NCI-H345 treated with DMSO at 0.1 percent for 48 hours (cell line): ENCODE measurements around the gene ZNF800.

Experiments used
- DNase-seq: peaks from one replicate; lab custom pipeline; 2025; ENCODE audit not compliant: unreplicated experiment; lab: John Stamatoyannopoulos, UW

Gene ZNF800

DNA sequence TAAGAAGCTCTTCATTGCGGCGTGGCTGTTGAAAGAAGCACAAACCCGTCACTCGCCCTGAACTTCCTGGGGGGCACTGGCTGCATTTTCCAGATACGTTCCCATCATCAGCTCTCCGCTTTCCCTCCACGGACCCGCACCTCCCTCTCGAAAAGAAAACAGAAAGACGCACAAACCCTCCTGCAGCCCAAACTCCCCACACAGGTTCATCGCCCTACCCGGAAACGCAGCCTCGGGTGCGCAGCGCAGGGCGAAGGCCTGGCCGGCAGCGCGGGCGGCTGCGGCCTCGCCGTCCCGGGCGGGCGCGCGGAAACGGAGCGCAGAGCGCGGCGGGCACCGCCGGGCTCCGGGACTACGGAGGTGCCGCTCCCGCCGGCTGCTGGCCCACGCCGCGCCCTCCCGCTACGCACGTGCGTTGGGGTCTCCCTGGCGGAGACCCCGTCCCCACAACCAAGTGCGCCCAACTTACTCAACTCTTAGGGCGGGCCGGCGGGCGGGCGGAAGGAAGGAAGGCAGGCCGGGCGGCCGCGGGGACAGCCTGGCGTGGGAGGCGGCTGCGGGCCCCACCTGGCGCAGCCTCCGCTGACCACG lies 822 bp downstream of the ZNF800 start:
- DNase-seq = no peak

DNA sequence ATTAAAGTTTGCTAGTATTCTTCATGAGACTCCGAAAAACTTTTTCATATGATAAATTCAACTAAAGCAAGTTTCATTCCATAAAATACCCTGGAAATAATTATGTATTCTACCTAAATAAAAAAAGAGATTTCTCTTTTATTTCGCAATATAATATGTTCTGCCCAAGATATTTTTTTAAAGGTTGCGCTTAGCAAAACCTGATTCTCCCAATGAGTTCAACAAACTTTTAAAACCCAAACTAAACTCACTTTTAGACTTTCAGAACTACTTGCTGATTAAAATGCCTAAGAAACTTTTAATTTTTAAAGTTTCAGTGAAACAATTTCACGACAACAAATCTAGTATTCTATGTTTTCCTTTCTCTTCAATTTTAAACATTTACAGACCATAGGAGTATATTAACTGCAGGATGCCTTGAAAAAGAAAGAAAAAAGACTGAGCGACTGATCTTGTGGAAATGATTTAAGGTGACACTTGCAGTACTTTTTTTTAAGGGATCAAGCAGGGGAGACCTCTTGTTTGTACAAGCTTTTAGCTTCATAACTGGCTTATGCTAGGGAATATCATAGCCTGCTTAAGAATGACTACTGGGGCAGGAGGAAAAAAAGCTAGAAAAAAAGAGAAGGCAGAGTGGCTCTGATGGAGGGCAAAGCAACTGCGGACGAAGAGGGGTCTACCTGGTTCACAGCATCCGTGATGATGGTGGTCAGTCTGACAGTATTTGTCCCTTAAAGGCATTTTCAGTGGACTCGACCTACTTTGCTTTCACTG lies 1.5 kb downstream of the ZNF800 start:
- no peak for DNase-seq

DNA sequence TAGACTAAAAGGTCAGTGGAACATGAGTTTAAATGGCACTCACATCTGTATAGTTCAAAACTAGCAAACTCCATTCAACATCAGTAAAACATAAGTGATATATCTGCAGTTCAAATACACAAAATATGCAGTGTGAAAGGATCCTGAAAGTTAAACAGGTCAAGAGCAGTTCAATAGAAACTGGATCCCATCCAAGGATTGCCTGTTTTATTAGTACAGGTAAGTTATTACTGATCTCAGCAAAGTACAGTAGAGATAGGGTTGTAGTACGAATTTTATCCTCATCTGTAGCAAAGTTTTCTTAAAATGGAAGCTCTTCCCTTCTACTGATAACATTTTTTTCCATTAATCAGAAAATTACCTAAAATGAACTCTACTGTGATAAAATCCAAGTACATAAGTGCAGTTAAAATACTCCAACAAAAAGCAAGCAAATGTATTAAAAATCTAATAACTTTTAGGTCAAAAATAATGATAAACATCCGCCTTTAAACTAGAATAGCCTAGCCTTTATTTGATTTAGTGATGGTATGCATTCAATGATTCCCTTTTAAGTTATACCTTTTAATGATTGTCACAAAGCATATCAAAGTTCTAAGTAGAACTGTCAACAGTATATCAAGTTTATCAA lies 2.2 kb downstream of the ZNF800 start:
- no peak for DNase-seq

DNA sequence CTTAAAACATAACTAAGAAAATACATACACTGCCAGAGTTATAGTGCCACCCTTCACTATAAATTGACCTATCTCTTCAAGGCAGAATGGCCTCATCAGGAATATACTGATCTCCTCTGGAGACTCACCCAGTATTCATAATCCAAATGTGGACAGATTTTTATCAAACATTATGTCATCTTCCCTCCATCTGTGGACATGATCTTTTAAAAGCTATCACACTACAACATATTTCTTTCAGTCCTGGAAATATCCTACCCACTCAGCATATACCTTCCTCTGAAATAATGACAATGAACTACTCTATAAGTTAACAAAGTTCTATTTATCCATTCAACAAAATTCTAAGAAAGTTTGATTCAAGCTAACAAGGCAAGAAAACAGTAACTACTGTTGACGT lies 3.2 kb downstream of the ZNF800 start:
- no peak for DNase-seq

DNA sequence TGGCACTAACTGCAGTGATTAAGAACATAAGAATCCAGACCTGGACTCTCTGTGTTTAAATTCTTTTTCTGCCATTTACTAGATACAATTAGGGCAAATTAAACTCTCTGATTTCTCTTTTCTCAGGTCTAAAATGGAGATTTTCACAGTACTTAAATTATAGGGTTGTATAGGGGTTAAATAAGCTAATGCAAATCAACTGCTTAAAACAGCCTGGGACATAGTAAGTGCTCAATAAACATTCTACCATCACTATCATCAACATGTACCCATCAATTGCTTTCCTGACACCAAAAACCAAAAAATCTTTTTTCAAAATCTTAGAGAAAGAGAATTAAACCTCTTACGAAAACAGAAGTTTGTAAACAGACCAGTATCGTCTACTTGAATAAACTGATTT lies 4.5 kb downstream of the ZNF800 start:
- no peak for DNase-seq

DNA sequence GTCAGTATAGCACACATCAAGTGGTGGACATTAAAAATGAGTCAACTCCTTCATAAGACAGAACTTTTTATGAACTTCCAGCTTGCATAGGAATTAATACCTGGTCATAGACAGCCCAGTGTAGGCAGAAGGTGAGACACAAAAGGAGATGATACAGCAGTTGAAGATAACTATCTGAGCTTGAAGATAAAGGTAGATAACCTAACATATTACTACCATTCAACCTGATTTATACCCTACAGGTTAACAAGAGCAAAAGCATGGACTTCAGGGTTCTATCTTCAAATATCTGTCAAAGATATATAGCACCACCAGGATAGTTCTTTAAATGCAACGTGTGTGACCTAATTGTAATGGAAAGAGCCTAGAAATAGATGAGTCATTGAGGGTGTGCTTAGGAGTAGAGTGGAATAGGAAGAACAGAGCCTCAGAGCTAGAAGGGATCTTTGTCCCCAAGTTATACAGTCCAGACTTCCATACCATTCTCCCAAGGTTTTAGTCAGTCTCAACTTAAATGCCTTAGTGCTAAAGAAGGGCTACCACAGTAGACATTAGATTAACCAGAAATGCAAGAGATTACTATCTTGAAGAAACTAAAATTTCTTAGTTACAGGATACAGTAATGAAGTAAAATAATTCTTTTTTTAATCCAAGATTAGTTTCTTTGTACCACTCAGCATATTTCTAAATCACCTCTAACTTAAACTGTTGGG lies 9.2 kb downstream of the ZNF800 start:
- no peak for DNase-seq

DNA sequence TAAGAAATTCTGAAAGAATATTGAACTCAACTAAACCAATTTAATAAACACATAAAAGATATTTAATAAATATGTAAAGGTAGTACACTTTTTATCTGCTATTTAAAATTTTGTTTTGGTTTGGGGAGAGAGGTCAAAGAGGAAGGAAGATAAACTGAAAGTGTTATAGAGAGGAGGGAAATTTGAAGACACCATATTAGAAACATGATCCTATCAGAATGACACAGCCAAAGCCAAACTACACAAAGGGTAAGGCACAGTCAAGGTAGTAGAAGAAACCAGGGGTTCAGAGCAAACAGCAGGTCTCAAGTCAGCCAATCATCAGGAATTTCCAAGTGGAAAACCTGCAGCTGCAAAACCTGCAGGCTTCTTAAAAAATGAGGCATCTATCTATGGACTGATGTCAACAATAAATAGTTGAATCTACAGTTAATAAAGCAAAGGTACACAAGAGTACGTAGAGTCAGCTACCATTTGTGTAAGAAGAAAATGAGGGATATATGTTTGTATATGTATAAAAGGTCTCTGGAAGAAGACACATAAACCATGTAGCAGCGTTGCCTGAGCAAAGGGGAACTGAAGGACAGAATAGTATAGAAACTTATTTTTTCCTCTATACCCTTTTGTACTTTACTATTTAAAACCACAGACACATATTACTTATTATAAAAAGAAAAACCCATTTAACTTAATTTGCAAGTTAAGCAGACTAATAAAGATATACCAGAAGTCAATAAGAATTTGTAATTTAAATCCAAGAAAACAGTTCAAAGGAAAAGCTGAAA lies 10.0 kb downstream of the ZNF800 start:
- DNase-seq = no peak

DNA sequence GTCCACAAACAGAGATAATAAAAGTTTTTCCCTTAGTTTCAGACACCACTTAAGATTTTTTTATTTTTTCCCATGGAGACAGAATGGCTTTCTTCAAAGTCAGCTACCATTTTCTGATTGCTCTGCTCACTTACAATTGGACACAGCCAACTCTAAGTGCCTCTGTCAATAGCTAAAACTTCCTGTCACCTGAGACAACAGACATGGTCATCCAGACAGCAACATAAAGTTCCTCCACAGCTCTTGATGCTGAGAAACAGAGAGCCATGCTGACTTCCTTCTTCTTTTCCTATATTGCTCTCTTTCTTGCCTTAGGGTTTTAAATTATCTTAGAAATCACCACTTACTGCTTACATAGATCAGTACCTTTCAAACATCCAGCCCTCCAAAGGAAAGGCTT lies 12.0 kb downstream of the ZNF800 start:
- DNase-seq = no peak

DNA sequence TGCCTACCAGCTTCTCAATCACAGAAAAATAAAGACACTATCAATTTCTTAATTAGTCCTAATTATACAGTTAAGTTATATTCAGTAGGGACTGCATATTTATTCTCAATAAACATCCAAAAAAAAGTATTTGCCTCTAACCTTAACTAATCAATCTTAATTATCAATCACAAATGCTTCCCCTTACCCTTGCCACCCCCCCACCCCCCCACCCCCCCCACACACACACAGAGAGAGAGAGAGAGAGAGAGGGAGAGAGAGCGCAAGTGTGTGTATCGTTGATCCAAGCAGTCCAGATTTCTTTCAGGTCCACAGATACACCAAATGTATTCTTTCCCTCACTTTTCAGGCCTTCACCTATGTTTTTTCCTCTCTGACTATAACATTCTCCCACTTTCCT lies 12.9 kb downstream of the ZNF800 start:
- DNase-seq = no peak

DNA sequence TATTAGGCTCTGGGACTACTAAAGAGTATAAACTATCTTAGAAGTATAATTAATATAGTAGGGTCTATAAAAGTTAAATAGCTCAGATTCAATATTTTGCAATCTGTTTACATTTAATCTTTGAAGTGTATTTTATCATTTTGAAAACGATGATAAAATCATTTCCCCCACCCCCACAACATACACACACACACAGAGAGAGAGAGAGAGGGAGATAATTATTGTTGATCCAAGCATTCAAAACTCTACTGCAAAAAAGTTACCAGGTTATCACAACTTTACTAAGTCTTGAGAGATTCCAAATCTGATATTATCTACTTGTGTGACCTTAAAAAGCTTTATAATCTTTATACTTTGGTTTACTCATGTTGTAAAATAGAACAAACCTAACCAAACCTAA lies 14.0 kb downstream of the ZNF800 start:
- DNase-seq = no peak

DNA sequence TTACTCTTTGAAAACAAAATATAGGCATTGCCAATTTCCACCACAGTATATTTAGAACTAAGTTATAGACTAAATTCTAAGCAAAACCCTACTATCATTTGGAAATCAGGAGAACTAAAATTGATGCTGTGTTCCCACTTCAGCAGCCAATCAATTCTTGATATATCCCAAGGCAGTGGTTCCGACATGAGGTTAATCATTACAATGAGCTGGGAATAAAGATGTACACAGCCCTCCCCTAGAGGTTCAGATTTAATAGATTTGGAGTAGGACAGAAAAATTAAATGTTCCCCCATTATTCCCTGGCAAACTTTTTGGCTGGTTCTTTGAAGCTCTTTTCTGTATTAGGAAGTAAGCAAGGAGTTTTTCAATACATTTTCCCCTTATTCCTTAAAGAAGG lies 15.1 kb downstream of the ZNF800 start:
- no peak for DNase-seq

DNA sequence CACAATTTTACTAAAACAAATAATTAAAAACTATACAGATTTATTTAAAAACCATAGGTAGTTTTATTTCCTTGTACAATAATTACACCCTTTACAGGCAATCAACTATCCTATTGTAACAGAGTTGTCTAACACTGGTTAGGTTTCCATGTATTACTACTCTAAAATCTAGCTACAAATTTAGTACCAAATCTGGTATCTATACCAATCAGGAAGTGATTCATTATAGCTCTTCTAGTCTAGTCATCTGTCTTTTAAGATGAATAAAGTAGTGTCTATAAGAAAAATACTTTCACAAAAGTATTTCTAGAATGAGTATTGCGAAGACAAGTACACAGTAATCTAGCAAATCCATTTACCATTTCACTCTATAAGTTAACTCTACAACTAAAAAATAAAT lies 16.9 kb downstream of the ZNF800 start:
- DNase-seq = no peak

DNA sequence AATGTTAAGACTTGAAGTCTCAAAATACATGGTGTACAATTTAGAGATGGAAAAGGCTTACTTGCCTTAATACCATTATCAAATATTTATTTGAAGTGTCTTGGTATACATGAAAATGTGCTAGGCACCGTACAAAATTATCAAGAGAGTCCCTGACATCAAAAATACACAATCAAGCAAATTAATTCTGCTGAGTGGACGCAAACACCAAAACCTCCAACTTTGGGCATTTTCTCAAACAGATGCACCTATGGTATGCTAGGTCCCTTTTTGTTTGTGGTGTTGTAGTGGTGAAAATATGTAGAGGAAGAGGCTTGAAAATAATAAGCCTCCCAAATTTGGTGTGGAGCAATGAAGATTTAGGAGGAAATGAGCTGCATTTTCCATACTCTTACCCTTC lies 24.8 kb downstream of the ZNF800 start:
- DNase-seq = no peak

DNA sequence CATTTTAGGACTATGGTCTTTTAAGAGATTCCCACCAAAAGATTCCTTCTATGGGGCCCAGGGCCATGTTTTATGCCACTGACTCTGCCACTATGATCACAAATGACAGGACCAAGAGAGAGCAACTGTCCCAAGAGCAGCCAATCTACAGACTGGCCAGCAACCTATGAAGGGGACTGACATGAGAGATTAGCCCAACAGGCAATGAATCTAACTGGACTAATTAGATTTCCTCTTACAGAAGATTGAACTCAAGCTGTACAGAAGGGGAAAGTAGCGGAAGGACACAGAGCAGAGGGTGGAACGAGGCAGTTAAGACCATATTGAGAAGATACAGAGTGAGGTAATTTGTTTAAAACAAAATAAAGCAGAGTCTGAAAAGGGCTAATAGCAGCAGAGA lies 25.8 kb downstream of the ZNF800 start:
- no peak for DNase-seq

DNA sequence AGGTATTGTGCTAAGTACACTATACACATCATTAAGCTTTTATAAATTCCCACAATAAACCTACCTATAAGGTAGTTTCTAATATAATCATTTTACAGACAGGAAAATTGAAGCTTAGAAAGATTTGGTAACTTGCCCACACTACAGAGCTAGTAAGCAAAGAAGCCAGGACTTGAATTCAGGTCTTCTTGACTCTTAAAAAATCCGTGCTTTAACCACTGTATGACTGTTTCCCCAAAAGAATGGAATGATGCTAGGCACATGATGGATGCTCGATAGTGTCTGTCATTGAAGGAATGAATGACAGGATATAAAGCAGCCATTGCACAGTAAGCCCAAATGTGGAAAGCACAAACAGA lies 26.6 kb downstream of the ZNF800 start:
- DNase-seq = no peak

DNA sequence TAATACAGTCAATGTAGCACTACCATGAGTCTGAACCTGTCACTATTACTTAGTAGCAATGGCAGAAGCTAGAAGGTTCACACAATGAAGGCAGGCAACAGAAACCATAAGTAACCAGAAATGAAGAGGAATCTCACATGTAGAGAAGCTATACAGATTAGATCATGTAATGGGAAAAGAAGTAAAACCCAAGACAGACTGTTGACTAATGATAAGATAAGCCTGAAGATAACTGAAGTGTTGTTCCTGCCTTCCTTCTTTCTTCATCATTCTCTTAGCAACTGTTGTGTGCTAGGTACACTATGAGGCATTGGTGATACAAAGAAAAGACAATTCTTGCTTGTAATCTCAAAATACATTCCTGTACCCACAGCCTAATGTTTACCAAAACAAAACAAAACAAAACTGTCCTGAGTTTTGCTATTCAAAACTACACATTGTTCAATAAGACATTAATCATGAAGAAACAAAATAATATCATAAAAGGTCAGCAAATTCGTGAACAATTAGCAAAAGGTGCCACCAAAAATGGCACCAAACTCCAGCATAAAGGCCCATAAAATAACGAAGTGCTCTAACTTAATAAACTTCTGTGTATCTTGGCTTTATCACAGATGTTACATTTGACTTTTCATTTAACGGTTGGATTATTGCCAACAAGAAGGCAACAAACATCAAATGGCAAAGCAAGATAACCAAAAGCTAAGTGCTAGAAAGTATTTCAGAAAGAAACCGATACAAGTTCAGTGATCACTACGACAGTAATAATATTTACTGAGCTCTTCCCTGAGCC lies 27.1 kb downstream of the ZNF800 start:
- no peak for DNase-seq

DNA sequence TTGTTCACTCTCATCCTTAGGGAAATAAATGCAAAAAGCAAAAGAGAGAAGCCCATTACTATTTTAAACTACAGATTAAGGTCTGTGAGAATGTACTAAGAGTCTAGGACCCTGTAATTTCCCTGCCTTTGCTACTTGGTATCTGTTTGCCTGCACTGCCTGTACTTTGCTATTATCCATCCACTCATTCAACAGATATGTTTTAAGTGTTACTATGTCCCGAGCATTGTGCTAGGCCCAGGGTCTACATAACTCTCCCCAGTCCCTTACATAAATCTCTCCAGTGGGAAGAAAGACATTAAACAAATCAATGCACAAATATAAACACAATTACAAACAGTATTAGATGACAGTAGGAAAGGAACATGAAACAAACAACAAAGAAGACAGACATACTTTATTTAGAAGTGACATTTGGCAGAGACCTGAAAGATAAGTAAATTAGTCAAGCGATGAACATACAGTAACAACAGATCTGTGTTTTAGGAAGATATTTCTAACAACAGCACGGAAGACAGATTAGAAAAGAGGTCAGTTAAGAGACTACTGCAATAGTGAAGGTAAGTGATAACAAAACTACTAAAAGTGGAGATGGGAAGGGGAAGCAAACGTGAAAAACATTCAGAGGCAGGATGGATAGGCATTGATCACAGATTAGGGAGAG lies 30.0 kb downstream of the ZNF800 start:
- DNase-seq = no peak

DNA sequence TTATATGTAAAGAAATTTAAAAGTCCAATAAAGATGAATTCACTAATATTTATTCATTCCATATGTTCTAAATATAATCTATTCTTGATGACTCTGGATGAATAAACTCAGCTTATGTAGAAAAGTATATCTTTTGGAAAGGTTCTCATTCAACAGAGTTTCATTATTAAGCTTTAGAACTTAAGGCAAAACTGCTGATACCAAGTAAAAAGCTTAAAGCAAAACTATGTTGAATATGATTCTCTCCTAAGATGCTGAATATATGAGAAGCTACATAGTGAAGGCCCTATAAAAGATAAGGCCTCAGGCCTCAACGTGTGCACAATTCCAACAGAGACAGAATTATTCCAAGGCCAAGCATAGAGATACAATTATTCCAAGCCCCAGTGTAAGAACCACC lies 30.8 kb downstream of the ZNF800 start:
- no peak for DNase-seq

DNA sequence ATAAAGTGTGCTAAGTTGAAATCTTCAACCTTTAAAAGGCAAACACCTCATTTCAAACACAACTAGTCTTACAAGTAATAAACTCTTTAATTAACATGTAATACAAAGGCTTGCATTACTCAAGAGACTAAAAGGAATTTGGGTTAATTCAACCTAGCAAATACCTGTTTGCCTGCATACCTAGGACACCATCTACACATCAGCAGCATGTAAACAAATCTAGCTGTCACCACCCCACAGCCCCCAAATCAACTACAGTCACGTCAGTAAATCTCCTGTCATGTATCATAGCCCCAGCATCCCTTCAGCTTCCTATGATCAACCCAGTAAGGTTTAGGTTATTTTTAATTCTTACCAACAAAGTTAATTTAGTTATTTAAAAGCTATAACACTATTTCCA lies 33.5 kb downstream of the ZNF800 start:
- DNase-seq = no peak

DNA sequence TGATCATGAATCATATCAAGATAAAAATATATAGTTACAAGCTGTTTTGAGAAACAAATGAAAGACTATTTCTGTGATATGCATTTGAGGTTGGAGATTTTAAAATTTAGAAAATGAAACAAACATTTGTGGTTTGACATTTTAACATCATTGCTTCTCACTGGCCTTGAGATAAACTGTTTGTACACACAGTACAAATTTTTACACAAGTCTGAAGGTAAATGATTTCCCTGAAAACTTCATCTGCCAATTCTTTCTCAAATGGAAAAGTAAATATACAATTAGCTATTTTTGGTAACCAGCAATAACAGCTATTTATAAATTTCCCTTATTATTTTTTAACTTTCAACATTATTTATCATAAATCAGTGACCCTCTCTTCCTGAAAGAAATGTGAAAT lies 38.6 kb downstream of the ZNF800 start:
- DNase-seq = no peak
